K562 (cell line): Measurements from ENCODE around the gene C2orf81.

Source experiments
- ADNP ChIP-seq: fragments of 200-800 bp; sonication (Bioruptor generic); IDR thresholded peaks from 2 replicates; pipeline ENCODE4 v1.6.1; 2016; ENCODE audit warnings: missing genetic modification characterization, missing compliant biosample characterization
- ARID2 ChIP-seq: fragments of 450-650 bp; IDR thresholded peaks from 2 replicates; pipeline ENCODE4 v1.6.1; 2017; ENCODE audit warnings: antibody characterized with exemption, mild to moderate bottlenecking
- CREM ChIP-seq: IDR thresholded peaks from 2 replicates; pipeline ENCODE4 v1.6.1; 2014; ENCODE audit warnings: antibody characterized with exemption, low read depth
- CTCF ChIP-seq, 3 experiments: IDR thresholded peaks in 2 of 3; conservative IDR thresholded peaks in 1 of 3; 2 replicates each; pipeline ENCODE4 v1.5.1; 2011 to 2012; ENCODE audit warnings: low read length in 3 of 3, mild to moderate bottlenecking in 3 of 3, control low read depth in 2 of 3, improper control_type of control experiment in 1 of 3, inconsistent platforms in 1 of 3, low read depth in 1 of 3, mixed read lengths in 1 of 3, moderate library complexity in 1 of 3; ENCODE audit not compliant: insufficient read depth in 2 of 3
- CTCFL ChIP-seq: IDR thresholded peaks from 2 replicates; pipeline ENCODE4 v1.6.1; 2011; ENCODE audit warnings: borderline replicate concordance, low read depth, mild to moderate bottlenecking, moderate library complexity, low read length; ENCODE audit not compliant: insufficient read depth, poor library complexity, severe bottlenecking
- GTF3C2 ChIP-seq: IDR thresholded peaks from 3 replicates; pipeline ENCODE4 v1.6.1; 2011; ENCODE audit warnings: borderline replicate concordance, mild to moderate bottlenecking, moderate library complexity; ENCODE audit not compliant: insufficient read length; ENCODE audit errors: extremely low read depth
- NCOA2 ChIP-seq, 2 experiments: fragments of 450-650 bp; IDR thresholded peaks; 2 replicates each; pipeline ENCODE4 v1.6.1; 2018; ENCODE audit warnings: mild to moderate bottlenecking in 2 of 2, moderate library complexity in 1 of 2; ENCODE audit not compliant: partially characterized antibody in 2 of 2
- POLR2AphosphoS5 ChIP-seq: IDR thresholded peaks from 2 replicates; pipeline ENCODE4 v1.6.1; 2011; ENCODE audit warnings: mild to moderate bottlenecking, low read depth, low read length, moderate library complexity; ENCODE audit not compliant: control insufficient read depth, insufficient read depth

- TF ChIP-seq GTF3C2 (no peak), CTCF (IDR thresholded peaks at IDR 0.05 in 2 of 3, conservative IDR thresholded peaks at IDR 0.05 in 1 of 3; ENCODE audit: insufficient read depth in 2 of 3, low read depth in 1 of 3, low read length in 3 of 3) (no peak), ADNP (tag) (no peak), CREM (no peak), POLR2AphosphoS5 (no peak), ARID2 (no peak), NCOA2 (IDR thresholded peaks at IDR 0.05; ENCODE audit: partially characterized antibody in 2 of 2) (no peak), CTCFL (no peak)
Measured at GRCh38 chr2:74417197-74417596, 4.2 kb downstream of the C2orf81 start.
